ENCODE data around the gene BFSP1.

DNA sequence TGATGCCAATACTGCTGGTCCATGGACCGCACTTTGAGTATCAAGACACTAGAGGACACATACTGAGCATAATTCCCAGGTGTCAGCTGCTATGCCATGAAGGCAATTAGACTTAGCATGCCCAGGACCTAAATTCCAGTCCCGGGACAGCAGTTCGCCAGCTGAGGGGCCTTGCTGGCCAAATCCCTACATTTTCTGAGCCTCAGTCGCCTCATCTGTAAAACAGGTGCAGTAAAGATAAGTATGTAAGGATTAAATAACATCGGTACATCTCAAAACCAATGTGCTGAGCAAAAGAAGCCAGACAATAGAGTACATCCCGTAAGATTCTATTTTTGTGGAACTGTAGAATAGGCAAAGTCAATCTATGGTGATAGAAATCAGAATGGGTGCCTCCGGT lies 1.0 kb downstream of the BFSP1 start:
- no peak for TF ChIP-seq GABPA (IDR thresholded peaks at IDR 0.05; ENCODE audit: low read depth)
- TF ChIP-seq, protein P1, sequence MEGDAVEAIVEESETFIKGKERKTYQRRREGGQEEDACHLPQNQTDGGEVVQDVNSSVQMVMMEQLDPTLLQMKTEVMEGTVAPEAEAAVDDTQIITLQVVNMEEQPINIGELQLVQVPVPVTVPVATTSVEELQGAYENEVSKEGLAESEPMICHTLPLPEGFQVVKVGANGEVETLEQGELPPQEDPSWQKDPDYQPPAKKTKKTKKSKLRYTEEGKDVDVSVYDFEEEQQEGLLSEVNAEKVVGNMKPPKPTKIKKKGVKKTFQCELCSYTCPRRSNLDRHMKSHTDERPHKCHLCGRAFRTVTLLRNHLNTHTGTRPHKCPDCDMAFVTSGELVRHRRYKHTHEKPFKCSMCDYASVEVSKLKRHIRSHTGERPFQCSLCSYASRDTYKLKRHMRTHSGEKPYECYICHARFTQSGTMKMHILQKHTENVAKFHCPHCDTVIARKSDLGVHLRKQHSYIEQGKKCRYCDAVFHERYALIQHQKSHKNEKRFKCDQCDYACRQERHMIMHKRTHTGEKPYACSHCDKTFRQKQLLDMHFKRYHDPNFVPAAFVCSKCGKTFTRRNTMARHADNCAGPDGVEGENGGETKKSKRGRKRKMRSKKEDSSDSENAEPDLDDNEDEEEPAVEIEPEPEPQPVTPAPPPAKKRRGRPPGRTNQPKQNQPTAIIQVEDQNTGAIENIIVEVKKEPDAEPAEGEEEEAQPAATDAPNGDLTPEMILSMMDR (IDR thresholded peaks at IDR 0.05; ENCODE audit: insufficient read depth, low read length) = no peak
- no peak for TF ChIP-seq SPI1 (IDR thresholded peaks at IDR 0.05; ENCODE audit: borderline replicate concordance, low read depth)
- TF ChIP-seq, protein P2, sequence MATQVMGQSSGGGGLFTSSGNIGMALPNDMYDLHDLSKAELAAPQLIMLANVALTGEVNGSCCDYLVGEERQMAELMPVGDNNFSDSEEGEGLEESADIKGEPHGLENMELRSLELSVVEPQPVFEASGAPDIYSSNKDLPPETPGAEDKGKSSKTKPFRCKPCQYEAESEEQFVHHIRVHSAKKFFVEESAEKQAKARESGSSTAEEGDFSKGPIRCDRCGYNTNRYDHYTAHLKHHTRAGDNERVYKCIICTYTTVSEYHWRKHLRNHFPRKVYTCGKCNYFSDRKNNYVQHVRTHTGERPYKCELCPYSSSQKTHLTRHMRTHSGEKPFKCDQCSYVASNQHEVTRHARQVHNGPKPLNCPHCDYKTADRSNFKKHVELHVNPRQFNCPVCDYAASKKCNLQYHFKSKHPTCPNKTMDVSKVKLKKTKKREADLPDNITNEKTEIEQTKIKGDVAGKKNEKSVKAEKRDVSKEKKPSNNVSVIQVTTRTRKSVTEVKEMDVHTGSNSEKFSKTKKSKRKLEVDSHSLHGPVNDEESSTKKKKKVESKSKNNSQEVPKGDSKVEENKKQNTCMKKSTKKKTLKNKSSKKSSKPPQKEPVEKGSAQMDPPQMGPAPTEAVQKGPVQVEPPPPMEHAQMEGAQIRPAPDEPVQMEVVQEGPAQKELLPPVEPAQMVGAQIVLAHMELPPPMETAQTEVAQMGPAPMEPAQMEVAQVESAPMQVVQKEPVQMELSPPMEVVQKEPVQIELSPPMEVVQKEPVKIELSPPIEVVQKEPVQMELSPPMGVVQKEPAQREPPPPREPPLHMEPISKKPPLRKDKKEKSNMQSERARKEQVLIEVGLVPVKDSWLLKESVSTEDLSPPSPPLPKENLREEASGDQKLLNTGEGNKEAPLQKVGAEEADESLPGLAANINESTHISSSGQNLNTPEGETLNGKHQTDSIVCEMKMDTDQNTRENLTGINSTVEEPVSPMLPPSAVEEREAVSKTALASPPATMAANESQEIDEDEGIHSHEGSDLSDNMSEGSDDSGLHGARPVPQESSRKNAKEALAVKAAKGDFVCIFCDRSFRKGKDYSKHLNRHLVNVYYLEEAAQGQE (IDR thresholded peaks at IDR 0.05; ENCODE audit: insufficient replicate concordance, low read depth) = no peak

Measured in HL-60 (cell line).